RWPE1 (cell line): ENCODE measurements around the gene ZFP92.

Source experiments
- CTCF ChIA-PET: fragments of 350-600 bp; sonication (Branson Sonifier 250); formaldehyde crosslinking; extraction: SDS; loops from one replicate; lab custom pipeline; 2021; lab: Yijun Ruan, JAX
- POLR2A ChIA-PET: fragments of 400-600 bp; formaldehyde crosslinking; extraction: SDS; loops from one replicate; lab custom pipeline; 2020; ENCODE audit warnings: antibody characterized with exemption; ENCODE audit not compliant: low non-redundant PET; lab: Yijun Ruan, JAX
- DNase-seq: peaks from one replicate; pipeline ENCODE4 v3.0.0; 2012; ENCODE audit warnings: low spot score
- H3K27ac ChIP-seq: fragments of 450-650 bp; 2 replicates; pipeline ENCODE4 v1.5.1; 2017
- CTCF ChIP-seq: fragments of 450-650 bp; conservative IDR thresholded peaks from 2 replicates; pipeline ENCODE4 v1.5.1; 2017; ENCODE audit warnings: low read depth, mild to moderate bottlenecking

ZFP92 gene

GRCh38 chrX:153456704-153457103 lies 45.4 kb downstream of the ZFP92 start:
- no peak overlapping the region for H3K27ac ChIP-seq
- CTCF ChIA-PET, result no interaction called here
- POLR2A ChIA-PET, result no interaction called here
- TF ChIP-seq CTCF, result no peak
- DNase-seq, result no peak

GRCh38 chrX:153457136-153457825 lies 46.0 kb downstream of the ZFP92 start:
- no peak overlapping the region for H3K27ac ChIP-seq
- no peak for TF ChIP-seq CTCF
- ChIA-PET CTCF (no interaction called here), POLR2A (no interaction called here)
- DNase-seq, result no peak

GRCh38 chrX:153457827-153458466 lies 46.7 kb downstream of the ZFP92 start:
- POLR2A ChIA-PET, result no interaction called here
- TF ChIP-seq CTCF, result no peak
- CTCF ChIA-PET, result interaction anchor here (0.6 kb wide), 2 partner anchors 69 to 81 kb away, joined by 3 to 4 read pairs; no protein-coding TSS in a partner anchor
- no peak overlapping the region for H3K27ac ChIP-seq
- no peak for DNase-seq

- CTCF ChIA-PET, result interaction anchor here (0.6 kb wide), 2 partner anchors 69 to 81 kb away, joined by 3 to 4 read pairs; no protein-coding TSS in a partner anchor
- TF ChIP-seq CTCF, result no peak
- no peak for DNase-seq
- H3K27ac ChIP-seq, result no peak overlapping the region
- POLR2A ChIA-PET, result no interaction called here
Measured at GRCh38 chrX:153458476-153458875, 47.2 kb downstream of the ZFP92 start.

- H3K27ac ChIP-seq, result no peak overlapping the region
- CTCF ChIA-PET, result interaction anchor here (0.8 to 1.3 kb wide), 2 partner anchors 10 to 50 kb away, joined by 4 to 7 read pairs; no protein-coding TSS in a partner anchor
- DNase-seq, result no peak
- no peak for TF ChIP-seq CTCF
- POLR2A ChIA-PET, result no interaction called here
Measured at GRCh38 chrX:153459986-153460385, 48.7 kb downstream of the ZFP92 start.

GRCh38 chrX:153460826-153461225 lies 49.6 kb downstream of the ZFP92 start:
- ChIA-PET POLR2A (no interaction called here), CTCF (interaction anchor here (0.5 to 1.3 kb wide), 7 partner anchors 10 to 1786 kb away, joined by 3 to 7 read pairs (median 4); partner anchors contain the start of gene TREX2)
- peak; percentile 60 for TF ChIP-seq CTCF
- no peak overlapping the region for H3K27ac ChIP-seq
- peak; percentile 27 for DNase-seq
